Cardiac ventricle fibroblast (primary cell): ENCODE data around the gene NDUFB11. TPM values are rescaled to one million over a fixed set of nuclear protein-coding genes. Genes with fewer than 3 reads are reported as not detected.

Experiments
- total RNA-seq: library from RNA; depleted of rRNA; stranded (reverse); fragments of >200 nt; gene quantifications from 2 replicates; pipeline ENCODE4 v1.2.3, GENCODE V29; 2015

NDUFB11 gene
- total RNA-seq, result 44.9 and 57.3 TPM in 2 replicates

DNA sequence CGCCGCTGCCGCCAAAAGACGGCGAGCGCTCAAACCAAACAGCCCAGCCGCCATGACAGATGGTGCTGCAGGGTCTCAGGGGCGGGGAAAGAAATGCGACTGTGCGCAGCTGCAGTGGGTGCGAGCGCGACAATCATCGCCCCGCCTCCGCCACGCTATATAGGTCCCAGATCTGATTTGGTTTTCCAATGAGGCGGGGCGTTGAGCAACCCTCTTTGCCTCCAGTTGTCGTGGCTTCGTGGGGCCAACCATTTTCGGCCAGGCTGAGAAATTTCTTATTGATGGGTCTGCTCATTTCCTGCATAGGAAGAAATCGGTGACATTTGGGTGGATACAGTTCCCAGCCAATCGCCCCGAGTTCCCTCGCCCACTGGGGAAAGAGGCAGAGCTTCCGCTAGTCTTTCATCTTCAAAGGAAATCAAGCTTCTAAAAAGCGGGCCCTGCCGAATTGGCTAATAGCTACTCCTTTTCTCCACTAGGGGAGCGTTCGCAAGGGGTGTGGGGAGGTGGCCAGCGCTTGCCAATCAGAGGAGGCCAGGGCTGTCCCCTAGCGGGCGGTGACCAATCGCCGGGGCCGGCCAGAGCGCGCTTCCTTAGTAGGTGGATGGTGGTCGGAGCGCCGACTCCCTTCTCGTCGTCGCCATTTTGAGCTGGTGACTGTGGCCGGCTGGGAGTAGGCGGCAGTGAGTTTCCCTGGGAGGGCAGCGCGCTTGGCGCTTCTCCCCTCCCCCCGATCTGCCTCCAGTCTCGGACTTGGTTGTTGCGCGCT lies at the start of gene NDUFB11, which contains the start of gene RBM10:
Gene NDUFB11, minus strand, starts transcription at position 77 of the 769 bp plus-strand sequence. Its CDS starts 23 bp downstream, at position 54.
Gene RBM10, plus strand, starts transcription at position 596 of the 769 bp plus-strand sequence. CDS start 2,261 bp downstream, outside the sequence.

DNA sequence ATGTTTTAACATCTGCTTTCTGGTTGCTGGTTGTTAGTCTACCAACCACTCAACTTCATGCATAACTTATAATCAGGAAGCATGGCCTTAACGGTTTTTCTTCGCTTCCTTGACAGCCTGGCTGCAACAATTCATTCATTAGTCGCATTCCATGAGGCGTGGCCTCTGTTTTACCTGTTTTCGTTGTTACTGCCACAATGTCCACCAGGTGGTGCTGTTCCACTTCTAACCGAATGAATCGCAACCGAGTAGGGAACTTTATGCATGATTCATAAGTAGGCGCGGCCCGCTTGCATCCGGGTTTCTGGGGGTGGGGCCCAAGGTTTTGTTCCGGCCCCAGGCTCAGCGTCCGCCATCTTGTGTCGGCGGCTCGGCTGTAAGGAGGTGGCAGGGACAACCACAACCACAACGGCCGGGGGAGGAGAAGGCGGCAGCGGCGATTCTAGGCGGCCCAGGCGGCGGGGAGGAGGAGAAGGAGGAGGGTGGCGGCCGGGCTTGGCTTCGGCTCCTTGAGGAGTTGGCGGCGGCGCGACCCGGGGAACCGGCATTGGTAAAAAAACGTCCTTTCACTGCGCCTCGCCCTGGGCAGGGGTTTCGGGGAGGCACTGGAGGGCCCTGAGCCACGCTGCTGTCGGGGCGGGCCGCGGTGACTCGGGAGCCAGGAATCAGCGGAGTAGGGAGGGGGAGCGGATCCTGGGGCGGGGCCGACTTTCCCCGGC lies 49.1 kb upstream of the NDUFB11 start, which contains the start of gene UBA1:
Gene UBA1, plus strand, starts transcription at position 355 of the 719 bp plus-strand sequence. CDS start 4,974 bp downstream, outside the sequence.

Other genes starting within 250 kb of the NDUFB11 start
- gene JADE3, start 232.3 kb downstream of the NDUFB11 start, total RNA-seq, result 3.1 and 5.9 TPM in 2 replicates
- 0.12 and 0.15 TPM in 2 replicates for gene RGN, start 66.3 kb downstream of the NDUFB11 start, total RNA-seq
- gene RBM10, start 519 bp upstream of the NDUFB11 start, total RNA-seq, result 21.5 and 27.3 TPM in 2 replicates
- 123 and 127 TPM in 2 replicates for gene UBA1, start 49.1 kb upstream of the NDUFB11 start, total RNA-seq
- 56.9 and 75.4 TPM in 2 replicates for gene CDK16, start 74.0 kb upstream of the NDUFB11 start, total RNA-seq
- gene USP11, start 88.3 kb upstream of the NDUFB11 start, total RNA-seq, result 25.4 and 31.3 TPM in 2 replicates
- 0.12 TPM in 1 of 2 replicates, not detected in the other for gene ZNF157, start 225.9 kb upstream of the NDUFB11 start, total RNA-seq